HG03342 (cell line): ENCODE measurements around the gene PML.

Experiments
- ATAC-seq: cut with Tn5 transposase; IDR thresholded peaks from one replicate; pipeline ENCODE4 v1.9.1; 2021; ENCODE audit warnings: mild to moderate bottlenecking, moderate library complexity; ENCODE audit not compliant: unreplicated experiment

The PML gene

DNA sequence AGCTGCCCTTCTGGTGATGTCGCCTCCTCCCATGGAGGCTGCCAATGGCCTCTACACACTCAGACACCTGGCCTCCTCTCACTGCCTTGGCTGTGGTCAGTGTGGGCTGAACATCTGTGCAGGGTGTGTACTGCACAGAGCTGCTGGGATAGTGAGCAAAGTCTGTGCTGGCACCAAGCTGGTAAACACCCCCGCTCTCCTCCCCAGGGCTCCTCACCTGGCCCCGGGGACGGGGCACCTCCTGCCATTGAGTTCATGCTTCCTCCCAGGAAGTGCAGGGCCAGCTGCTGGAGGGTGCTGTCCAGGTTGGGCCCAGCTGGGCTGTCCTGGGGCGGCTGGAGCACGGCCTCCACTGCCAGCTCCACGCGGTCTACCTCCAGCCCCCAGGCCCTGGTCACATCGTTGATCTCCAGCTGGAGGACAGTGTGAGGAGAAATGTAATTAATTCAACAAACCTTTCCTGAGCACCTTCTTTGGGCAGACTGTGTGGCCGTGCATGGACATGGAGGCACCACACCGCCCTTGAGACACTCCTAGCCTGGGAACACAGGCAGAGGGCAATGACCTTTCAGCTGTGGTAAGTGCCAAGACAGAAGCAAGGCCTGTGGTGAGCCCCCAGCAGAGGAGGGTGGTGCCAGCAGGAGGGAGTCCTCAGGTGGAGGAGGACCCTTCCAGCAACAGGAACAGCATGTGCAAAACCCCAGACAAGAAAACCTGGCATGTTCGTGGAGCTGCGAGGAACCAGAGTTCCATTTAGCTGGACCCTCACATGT, 9.2 kb upstream of the PML start:
- no peak for ATAC-seq

DNA sequence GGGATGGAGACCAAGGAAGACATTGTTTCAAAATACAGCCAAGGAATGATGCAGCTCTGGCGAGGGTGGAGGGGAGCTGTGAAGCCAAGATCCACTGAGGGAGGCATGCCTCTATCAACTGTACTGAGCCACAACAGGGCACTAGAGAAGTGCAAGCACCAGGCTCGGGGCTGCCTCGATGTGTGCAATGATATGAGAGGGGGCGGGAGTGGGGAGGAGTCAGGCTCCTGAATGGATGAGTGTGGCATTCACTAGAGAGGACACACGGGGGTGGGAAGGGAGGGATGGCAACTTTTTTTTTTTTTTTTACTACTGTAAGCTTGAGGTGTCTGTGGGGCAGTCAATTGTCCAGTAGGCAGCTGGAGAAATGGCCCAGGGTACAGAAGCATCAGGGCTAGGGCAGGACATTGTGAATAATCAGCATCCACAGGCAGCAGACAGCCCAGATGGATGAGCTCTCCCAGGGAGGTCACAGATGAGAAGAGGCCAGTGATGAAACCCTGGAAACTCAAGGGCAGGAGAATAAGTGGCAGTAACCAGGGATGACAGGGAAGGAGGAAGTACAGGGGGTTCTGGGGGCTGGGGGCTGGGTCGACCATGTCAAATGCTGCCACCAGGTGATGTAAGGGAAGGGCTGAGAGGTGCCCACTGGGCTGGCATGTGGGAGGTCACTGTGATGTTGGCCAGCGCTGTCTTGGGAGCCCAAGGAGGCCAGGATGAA, 8.3 kb upstream of the PML start:
- ATAC-seq, result no peak

DNA sequence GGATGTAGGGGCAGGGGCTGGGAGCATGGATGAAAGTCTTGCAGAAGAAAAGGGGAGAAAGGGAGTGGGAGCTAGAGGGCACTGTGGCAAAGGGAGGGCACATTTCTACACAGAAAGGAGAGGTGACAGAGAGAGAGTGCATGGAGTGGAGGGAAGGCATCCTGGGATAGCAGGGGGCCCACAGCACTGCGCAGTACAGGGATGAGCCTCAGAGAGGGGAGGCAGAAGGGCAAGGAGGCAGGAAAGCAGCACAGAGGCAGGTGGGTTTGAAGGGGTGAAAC, 7.8 kb upstream of the PML start:
- ATAC-seq, result no peak

DNA sequence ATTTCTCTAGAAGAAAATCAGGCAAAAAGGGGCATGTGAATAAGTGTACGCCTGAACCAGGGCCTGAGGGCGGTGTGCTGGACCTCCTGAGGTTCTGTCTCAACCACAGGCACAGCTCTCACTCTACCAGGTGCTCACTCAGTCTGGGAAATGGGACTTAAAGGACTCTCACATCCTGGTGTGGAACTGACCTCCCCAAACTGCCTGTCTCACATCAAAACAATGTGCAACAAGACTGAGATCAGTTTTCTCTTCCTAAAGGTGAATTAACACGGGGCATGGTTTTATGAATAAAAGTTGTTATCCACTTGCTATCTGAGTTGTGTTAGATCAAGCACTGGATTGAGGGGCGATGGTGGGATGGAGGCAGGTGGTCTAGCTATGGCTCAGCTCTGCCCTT, 7.3 kb upstream of the PML start:
- ATAC-seq, result no peak

DNA sequence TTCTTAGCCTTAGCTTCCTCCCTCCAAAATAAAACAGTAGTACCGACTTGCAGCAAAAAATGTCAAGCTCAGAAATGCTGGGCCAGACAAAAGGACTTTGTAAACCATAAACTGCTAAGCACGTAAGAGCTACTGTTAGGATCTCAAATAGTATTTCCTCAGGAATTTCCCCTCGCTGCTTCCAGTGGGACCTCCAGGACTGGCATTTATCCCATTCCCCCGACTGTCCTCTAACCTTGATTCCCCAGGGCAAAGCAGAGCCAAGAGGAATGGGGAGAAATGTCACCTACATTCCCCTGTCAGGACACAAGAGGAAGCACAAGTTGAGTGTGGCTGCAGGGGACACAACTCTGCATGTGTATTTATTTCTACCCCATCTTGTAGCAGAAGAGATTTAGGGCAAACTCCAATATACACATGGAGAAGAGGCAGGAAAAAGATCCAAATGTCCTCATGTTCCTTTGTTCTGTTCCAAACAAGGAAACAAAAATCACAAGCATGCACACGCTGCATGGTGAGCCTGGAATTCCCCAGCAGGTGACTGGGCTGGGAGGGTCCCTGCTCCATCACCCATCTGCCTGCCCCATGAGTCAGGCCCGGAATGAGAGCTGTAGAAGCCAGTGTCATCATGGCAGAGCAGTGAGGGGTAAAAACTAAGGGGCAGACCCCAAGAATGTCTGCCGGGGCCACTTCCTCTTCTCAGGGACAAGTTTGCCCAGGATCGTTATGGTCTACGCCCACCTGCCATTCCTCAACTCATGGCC, 6.7 kb upstream of the PML start:
- no peak for ATAC-seq

DNA sequence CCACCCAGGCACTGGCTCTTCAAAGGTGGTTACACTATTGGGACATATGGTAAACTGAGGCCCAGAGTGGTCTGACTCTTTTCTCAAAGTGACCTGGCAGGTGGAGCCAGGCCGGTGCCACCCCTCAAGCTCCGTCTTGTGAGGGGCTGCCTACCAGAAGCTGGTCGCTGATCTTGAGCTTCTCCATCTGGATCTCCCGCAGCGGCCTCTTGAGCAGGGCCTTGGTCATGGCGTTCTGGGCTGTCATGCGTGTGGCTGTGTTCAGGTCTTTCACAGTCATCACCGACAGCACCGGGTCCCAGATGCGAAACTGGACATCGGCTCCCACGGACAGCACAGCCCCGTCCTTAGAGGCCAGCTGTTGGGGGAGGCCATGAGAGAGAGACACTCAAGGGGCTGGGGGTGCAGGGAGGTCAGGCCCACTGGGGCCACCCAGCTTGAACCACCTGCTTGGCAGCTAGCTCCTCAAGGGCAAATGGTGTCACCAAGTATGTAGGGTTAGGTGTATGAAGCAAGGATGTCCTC, 6.0 kb upstream of the PML start:
- no peak for ATAC-seq

DNA sequence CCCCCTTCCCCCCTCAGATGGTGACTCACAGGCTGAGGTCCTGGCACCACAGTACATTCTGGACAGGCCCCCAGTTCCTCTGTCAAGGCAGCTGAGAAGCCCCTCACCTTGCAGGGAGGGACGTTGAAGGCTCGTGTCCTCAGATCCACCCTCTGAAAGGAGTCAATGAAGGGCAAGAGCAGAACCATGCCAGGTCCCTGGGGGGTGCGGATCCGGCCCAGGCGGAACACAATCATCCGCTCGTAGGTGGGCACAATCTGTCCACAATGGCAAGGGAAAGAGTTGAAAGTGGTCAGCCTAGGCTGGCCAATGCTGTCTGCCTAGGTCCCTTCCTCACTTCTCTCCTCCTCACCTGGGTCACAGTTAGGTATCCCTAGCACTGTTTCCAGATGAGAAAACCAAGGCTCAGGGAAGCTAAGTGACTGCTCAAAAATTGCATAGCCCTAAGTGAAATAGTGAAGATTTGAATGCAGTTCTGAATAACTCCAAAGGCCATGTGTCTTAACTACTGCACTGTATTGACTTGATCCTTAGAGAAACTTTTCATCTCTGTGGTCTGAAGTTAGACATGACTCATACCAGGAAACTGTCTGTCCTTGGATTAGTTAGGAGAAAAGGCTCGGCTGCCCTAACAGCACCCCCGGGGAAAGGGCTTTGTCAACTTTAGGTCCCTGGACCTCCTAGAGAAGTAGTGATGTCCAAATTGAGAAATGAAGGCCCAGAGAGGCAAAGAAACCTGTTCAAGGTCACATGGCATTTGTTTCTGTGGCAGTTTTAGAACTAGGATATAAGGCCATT, 5.3 kb upstream of the PML start:
- ATAC-seq, result no peak

DNA sequence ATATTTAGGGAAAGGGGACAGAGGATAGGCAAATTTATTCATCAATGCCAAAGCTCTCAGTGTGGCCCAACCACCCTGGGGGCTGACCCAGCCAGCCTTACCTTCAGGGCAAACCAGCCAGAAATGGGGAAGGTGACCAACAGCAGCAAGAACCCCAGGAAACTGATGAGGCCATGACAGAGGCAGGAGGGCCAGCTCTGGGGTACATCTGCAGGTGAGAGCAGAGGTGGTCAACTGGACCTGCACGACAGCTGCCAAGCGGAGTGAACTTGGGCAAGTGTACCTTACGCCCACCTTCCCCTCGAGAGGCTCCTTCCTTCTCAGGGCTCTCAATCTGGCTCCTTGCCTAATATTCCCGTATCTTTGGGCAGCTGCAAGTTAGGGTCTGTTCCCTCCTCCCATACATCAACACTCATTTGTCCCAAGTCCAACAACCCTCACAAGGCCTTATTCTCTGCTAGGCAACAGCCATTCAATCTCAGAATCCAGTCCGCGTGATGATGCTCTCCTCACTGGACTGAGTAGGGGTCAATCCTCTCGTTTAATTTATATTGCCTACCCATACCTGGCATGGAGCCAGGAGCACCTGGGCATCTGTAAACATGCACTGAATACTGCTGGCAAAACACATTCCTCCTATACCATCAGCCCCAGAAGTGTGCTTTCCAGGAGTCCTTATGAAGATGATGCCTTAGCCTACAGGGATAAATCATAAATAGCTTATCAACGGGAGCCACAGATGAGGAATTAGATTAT, 4.1 kb upstream of the PML start:
- no peak for ATAC-seq

DNA sequence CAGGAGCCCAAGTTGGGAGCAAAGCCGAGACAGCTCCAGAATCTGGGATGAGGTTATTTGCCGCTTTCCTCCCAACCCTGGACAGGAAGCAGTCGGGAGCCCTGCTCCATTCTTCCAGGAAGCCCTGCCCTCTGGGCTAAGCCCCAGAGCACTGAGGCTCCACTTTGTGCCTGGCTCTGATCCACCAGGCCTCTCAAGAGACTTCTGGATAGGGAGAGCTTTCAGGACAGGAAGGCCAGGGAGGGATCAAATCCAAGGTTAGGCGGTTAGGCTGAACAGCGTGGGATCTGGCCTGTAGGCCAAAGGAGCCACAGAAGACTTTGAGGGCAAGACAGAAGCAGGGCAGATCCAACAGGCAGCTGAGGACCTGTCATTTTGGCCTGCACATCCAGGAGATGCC, 3.3 kb upstream of the PML start:
- ATAC-seq, result no peak

DNA sequence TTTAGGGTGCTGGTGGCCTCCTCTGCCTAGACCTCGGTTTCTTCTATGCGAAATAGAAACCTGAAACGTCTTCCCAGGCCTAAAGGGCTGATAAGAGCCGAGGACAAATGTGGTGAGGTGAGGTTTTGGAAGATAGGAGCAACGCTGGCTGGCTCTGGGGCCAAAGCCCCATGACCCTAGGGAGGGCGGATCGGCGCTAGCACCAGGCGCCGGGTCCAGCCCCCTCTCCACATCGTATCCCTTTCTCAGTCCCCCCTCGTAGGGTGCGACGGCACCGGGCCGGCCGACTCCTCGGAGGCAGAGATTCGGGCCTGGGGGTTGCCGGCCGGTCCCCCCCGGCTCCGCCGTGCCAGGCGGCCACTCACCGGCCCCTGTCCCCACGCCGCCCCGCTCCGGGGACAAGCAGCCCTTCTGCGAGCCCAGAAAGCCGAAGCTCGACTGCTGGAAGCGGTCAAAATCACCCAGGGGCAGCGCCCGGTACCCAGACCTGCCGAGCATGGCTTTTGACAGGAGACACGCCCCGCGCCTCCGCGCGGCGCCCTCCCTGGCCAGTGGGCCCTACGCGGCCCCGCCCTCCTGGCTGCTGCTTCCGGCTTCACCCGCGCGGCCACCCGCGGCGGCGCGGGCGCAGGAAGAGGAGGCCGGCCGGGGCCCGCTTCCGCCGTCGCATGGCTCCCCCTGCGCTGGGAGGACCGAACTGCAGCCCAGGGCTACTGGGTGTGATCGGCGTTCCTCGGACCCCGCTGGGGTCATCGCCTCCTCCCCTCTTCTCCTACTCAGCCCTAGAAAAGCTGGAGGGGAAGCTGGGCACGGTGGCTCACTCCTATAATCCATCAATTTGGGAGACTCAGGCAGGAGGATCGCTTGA, 2.6 kb upstream of the PML start, which contains the start of gene STOML1:
STOML1 (minus strand) TSS at position 570 of the 868 bp plus-strand sequence; CDS start at position 498, 72 bp downstream.
- ATAC-seq, result peak; percentile 72

DNA sequence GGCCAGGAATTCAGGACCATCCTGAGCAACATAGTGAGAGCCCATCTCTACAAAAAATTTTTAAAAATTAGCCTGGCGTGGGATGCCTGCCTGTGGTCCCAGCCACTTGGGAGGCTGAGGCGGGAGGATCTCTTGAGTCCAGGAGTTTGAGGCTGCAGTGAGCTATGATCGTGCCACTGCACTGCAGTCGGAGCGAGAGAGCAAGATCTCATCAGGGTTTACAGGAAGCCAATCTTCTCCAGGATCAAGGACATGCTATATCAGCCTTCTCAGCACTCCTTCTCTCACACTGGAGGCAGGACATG, 2.0 kb upstream of the PML start:
- ATAC-seq, result no peak

DNA sequence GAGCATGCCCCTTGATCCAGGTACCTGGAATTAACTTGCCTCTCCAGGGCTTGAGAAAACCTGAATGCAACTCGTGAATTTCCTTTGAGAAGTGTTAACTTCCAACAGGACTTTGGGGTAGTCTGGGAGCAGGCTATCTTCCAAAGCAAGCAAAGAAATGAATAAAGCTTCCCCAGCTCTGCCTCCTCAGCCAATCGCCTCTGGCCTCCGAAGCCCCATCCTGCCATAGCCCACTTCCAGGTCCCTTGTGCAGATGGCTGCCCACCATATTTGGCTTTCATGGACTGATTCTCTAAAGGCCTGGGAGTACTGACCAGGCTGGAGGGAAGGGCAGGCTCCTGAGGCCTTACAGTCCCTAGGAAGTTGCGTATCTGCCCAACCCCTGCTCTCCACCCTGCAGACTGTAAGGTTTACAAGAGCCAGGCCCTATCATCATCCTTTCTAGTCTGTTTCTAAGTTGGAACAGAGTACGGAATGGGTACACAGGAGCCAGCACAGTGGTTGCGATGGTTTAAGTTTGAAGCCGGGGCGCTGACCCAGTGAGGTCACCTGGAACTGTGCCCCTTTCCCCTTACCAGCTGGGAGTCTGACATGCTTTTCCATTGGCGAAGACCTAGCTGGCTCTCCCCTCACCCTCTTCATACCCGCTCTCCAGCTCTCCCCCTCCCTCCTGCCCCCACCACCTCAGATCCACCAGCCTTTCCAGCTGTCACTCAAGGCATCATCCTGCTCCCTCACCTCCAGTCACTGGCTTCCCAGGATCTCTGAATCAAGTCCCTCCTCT, 1.1 kb upstream of the PML start:
- no peak for ATAC-seq

DNA sequence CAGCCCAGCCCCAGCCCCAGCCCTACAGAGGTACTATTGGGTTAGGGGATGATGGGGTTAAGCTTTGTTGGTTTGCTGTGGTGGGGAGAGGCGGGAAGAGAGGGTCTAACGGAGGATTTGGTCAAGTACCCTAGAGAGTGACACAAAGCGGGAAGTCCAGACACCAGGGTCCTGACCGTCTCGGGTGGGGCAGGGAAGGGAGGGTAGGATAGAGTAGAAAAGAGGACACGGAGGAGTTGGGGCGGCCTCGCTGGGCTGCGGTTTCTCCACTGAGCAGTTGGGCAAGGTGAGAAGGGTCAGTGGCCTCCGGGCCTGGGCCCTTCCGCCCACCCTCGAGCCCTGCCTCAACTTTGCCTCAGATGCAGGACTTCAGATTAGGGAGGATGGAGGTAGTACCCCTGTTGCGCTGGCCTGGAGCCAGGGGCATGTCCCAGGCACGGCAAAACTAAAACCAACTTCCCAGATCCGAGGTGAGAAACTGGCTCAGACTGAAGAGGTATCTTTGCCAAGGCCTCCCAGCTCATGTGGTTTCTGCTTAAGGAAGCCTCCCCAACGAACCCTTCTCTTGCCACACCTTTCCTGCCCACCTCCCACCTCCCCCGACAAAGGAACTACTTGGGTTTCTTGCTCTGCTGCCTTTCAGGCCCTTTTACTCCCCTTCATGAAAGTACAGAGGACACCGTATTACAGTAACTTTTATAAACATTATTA, 551 bp downstream of the PML start:
- ATAC-seq, result no peak

DNA sequence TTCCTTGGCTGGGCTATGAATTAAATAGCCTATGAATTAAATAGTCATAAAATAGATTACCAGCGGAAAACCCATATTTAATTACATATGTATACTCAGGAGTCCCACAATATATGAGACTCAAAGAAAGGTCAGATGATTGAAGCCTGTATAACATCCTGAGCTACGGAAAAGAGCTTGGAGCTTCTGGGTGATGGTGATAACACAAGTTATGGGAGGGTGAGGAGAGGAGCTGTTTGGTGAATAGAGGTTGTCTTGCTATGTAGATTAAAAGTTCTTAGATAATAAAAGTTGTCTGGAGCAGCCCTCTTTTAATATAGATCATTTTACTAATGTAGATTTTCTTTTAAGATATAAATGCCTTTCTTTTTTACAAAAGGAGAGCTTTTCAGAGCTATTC, 1.8 kb downstream of the PML start:
- ATAC-seq, result no peak

DNA sequence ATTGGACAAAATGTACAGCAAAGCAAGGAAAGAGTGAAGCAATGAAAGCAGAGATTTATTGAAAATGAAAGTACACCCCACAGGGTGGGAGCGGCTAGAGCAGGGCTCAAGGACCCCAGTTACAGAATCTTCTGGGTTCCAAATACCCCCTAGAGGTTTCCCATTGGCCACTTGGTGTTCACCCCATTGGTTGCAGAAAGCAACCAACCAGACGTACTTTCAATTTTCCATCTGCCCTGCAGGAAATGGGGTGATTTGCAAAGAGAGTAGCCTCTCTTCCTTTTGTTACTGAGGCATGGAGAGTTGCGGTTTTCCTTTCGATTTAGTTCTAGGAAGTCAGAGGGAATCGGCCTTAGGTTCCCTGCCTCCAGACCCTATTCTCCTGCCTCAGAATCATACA, 2.4 kb downstream of the PML start:
- no peak for ATAC-seq

DNA sequence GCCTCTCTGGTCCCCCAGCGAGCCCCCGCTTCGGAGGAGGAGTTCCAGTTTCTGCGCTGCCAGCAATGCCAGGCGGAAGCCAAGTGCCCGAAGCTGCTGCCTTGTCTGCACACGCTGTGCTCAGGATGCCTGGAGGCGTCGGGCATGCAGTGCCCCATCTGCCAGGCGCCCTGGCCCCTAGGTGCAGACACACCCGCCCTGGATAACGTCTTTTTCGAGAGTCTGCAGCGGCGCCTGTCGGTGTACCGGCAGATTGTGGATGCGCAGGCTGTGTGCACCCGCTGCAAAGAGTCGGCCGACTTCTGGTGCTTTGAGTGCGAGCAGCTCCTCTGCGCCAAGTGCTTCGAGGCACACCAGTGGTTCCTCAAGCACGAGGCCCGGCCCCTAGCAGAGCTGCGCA, 3.5 kb downstream of the PML start:
- no peak for ATAC-seq

DNA sequence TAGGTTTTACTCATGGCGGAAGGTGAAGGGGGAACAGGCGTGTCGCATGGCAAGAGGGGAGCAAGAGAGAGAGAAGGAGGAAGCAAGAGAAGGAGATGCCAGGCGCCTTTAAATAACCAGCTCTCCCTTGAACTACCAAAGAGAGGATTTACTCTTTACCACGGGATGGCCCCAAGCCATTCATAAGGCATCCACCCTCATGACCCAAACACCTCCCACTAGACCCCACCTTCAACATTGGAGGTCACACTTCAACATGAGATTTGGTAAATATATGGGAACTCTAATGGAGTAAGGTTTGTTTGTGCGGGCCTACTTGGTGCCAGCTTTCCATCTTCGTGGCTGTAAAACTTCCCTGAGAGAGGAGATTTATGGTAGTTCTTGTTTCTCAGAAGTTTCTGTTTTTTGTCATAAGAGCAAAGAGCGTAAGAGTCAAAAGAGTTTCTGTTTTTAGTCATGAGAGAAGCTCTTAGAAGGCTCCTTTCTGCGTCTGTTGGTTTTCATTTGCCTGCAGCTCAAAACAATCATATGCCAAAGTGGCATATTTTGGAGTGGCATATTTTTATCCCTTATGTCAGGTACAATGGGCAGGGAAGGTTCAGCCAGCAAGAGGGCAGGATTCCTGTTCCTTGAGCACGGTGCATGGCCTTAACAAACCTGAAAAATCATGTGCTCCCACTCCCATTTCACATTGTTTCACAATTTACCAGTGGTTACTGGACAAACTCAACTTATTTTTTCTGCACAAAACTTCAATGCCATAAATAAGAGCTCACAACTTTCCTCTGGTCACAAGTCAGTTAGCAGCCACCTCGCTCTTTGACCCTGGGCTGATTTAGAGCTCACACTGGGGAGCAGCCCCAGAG, 12.5 kb downstream of the PML start:
- ATAC-seq, result no peak
